Neural crest cell (in vitro differentiated cells): ENCODE data around the gene AFTPH. TPM values are rescaled to one million over a fixed set of nuclear protein-coding genes. Genes with fewer than 3 reads are reported as not detected.

Experiments
- DNase-seq: peaks from one replicate; pipeline ENCODE4 v3.0.0; 2021; ENCODE audit warnings: low read depth, mixed read lengths, low spot score
- H3K27ac Mint-ChIP-seq: one replicate; pipeline ENCODE4 v1.8.0; 2021; ENCODE audit warnings: mild to moderate bottlenecking, mixed read lengths; ENCODE audit not compliant: unreplicated experiment
- H3K27me3 Mint-ChIP-seq: 2 replicates; pipeline ENCODE4 v1.8.0; 2021; ENCODE audit warnings: low read depth, mild to moderate bottlenecking, mixed read lengths
- H3K36me3 Mint-ChIP-seq: 2 replicates; pipeline ENCODE4 v1.8.0; 2021; ENCODE audit warnings: low read depth, mild to moderate bottlenecking, mixed read lengths
- H3K4me1 Mint-ChIP-seq: 2 replicates; pipeline ENCODE4 v1.8.0; 2021; ENCODE audit warnings: mixed read lengths
- H3K4me3 Mint-ChIP-seq: one replicate; pipeline ENCODE4 v1.8.0; 2021; ENCODE audit warnings: mild to moderate bottlenecking, mixed read lengths
- H3K9me3 Mint-ChIP-seq: 2 replicates; pipeline ENCODE4 v1.8.0; 2021; ENCODE audit warnings: mixed read lengths
- total RNA-seq: library from RNA; stranded (reverse); gene quantifications from 2 replicates; pipeline ENCODE4 v1.2.1, GENCODE V29; 2021
- TF ChIP-seq, protein P1 (sequence below): fragments of 200-600 bp; sonication (generic); conservative IDR thresholded peaks from 2 replicates; pipeline ENCODE4 v1.5.0; 2021; ENCODE audit warnings: antibody characterized with exemption, mild to moderate bottlenecking

Gene AFTPH
- total RNA-seq, 1 donor from 2014 or later = 17.3 TPM

DNA sequence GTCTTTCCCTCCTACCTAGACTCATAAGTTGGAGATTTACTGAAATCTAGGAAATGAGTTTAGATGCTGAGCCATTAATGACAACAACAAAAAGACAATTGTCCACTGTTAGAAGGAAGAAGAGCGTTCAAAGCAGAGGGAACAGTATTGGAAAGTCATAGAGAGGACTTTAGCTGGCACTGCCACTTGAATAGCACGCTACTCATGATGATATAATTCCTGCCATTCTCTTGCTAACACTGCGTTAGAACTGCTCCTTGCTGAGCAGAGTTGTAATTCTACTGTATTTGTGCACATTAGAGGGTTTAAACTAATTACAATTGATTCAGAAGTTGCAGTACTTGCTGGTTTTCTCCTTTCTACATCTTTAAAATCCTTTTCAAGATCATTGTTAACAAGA is 9.0 kb upstream of the AFTPH start:
- DNase-seq = no peak
- no peak overlapping the region for H3K27ac Mint-ChIP-seq
- no peak overlapping the region for H3K4me3 Mint-ChIP-seq
- peaks cover 5% of the 10 kb centered on the region for H3K36me3 Mint-ChIP-seq
- no peaks in the 10 kb centered on the region for H3K4me1 Mint-ChIP-seq
- H3K27me3 Mint-ChIP-seq = peaks cover 6% of the 10 kb centered on the region
- TF ChIP-seq, protein P1, sequence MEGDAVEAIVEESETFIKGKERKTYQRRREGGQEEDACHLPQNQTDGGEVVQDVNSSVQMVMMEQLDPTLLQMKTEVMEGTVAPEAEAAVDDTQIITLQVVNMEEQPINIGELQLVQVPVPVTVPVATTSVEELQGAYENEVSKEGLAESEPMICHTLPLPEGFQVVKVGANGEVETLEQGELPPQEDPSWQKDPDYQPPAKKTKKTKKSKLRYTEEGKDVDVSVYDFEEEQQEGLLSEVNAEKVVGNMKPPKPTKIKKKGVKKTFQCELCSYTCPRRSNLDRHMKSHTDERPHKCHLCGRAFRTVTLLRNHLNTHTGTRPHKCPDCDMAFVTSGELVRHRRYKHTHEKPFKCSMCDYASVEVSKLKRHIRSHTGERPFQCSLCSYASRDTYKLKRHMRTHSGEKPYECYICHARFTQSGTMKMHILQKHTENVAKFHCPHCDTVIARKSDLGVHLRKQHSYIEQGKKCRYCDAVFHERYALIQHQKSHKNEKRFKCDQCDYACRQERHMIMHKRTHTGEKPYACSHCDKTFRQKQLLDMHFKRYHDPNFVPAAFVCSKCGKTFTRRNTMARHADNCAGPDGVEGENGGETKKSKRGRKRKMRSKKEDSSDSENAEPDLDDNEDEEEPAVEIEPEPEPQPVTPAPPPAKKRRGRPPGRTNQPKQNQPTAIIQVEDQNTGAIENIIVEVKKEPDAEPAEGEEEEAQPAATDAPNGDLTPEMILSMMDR = no peak
- peaks cover 5% of the 10 kb centered on the region for H3K9me3 Mint-ChIP-seq

DNA sequence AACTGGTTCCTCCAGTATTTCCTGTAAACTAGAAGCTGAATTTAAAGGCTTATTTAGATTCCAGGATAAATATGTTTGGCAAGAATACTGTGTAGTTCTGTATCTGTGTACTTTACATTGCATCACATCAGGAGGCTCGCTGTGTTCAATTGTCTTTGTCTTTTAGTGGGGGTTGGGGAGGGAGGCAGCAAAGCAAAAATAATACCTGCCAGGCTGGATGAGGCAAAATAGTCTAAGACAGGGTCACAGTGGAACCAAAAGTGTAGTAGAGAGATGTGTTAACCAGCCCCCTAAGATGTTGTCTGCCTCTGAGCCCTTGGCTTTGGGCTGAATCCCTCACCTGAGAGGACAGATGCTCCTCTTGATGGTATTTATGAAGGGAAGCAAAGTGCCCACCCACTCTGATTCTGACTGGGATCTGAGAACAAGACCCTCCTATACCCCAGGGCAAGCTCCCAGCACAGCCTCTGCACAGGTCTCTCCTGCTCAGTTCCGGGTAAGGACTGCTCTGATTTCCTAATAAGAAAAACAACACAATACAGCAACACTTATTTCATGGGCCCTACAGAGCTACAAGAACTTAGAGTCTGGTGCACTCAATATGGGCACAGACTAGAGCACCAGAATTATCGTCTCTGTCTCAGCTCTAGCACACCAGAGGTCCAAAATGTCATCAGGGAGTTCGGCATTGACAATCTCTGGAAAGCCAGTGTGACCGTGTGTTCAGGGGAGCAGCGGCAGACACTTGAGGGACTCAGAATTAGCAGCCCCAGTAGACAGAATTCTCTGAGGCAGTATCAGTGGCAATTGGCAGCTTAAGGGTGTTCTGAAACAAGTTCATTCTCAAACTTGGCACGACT is 7.2 kb upstream of the AFTPH start:
- peak overlapping the region; percentile 2 for H3K4me3 Mint-ChIP-seq
- H3K27me3 Mint-ChIP-seq = peaks cover 6% of the 10 kb centered on the region
- H3K4me1 Mint-ChIP-seq = no peaks in the 10 kb centered on the region
- TF ChIP-seq, protein P1 = no peak
- peaks cover 5% of the 10 kb centered on the region for H3K9me3 Mint-ChIP-seq
- DNase-seq = no peak
- peaks cover 5% of the 10 kb centered on the region for H3K36me3 Mint-ChIP-seq
- H3K27ac Mint-ChIP-seq = no peak overlapping the region

DNA sequence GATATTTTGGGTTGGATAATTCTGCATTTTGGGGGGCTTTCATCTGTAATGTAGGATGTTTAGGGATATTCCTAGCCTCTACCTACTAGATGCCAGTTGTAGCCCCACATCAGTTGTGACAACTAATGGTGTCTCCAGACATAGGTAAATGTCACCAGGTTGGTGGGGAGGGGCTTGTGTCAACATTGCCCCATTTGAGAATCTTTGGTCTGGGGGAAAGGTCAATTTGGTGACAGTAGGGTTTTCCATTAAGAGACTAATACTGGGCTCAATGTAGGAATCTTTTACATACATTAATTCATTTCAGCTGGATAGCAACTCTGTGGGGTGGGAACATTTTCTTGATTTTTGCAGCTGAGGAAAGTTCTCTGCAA is 6.6 kb upstream of the AFTPH start:
- Mint-ChIP-seq H3K27me3 (peaks cover 6% of the 10 kb centered on the region), H3K4me3 (no peak overlapping the region), H3K9me3 (peaks cover 5% of the 10 kb centered on the region), H3K4me1 (peaks cover under 1% of the 10 kb centered on the region), H3K36me3 (peaks cover 5% of the 10 kb centered on the region), H3K27ac (no peak overlapping the region)
- TF ChIP-seq, protein P1 = no peak
- no peak for DNase-seq

DNA sequence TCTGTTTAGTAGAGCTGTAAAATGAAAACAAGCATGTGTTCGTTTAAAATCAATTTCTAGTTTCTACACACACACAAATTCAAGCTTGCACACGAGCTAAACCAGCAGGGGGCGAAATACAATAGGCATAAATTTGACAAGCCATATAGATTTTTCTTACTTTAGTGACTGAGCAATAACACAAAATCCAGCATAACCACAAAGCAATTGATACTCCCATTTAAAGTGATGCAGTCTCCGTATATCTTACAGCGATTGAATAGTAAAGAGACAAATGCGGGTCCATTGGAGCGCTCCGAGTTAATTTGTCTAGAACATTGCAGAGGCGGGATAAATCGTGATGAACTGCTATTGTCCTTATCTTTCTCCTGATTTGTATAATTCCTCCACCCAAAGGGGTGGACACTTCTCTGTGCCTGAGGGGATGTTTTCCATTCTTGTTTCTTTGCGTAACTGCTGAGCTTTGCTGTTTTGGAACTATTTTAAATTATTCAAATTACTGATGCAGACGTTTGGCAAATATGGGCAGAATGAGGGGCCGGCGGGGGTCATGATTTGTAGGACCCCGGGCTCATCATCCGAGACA is 1.2 kb upstream of the AFTPH start:
- Mint-ChIP-seq H3K27ac (peak overlapping the region; percentile 23), H3K36me3 (no peaks in the 10 kb centered on the region), H3K4me1 (peaks cover 21% of the 10 kb centered on the region), H3K27me3 (no peaks in the 10 kb centered on the region), H3K4me3 (peak overlapping the region; percentile 100), H3K9me3 (no peaks in the 10 kb centered on the region)
- DNase-seq = peak; percentile 57
- TF ChIP-seq, protein P1 = peak; percentile 94

DNA sequence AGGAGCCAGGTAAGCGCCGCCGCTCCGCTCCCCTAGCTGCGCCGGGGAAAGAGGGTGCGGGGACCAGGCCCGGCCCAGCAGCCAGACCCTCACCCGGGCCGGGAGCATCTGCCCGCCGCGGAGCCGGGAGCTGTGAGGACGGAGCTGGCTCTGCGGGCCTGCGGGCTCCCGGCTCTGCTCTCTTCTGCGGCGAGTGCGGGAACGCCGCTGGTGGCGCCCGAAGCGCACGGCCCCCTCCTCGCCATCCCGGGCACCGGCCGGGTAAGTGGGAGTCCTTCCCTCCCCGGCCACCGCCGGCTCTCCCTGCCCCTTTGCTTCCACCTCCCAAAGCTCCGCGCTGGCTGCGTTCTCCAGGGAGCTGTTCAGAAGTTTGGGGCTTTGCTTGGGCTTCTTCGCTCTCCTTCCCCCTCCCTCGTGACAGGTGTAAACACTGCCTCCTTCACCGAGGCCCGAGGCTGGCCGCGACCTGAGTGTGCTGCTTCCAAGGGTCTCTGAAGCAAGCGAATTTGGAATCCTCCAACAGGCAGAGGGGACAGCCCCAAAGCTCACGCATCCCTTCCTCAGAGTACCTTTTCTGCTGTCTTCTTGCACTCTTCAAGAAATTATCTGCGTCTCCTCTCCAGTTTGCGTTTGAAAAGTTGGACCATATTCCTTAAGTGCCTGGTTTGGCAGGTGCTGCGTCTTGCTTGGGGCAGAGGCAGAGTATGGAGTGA is 632 bp downstream of the AFTPH start:
- H3K36me3 Mint-ChIP-seq = no peaks in the 10 kb centered on the region
- peak overlapping the region; percentile 92 for H3K27ac Mint-ChIP-seq
- no peaks in the 10 kb centered on the region for H3K9me3 Mint-ChIP-seq
- peaks cover 27% of the 10 kb centered on the region for H3K4me1 Mint-ChIP-seq
- no peaks in the 10 kb centered on the region for H3K27me3 Mint-ChIP-seq
- DNase-seq = peak; percentile 34
- TF ChIP-seq, protein P1 = no peak
- peak overlapping the region; percentile 100 for H3K4me3 Mint-ChIP-seq
